HEK293 (cell line): Measurements from ENCODE around the gene UST.

Experiments used
- CTCF ChIA-PET: fragments of 350-600 bp; formaldehyde crosslinking; extraction: SDS; loops from one replicate; lab custom pipeline; 2021; ENCODE audit warnings: antibody characterized with exemption; lab: Yijun Ruan, JAX
- POLR2A ChIA-PET: fragments of 300-600 bp; formaldehyde crosslinking; extraction: SDS; loops from one replicate; lab custom pipeline; 2020; ENCODE audit warnings: antibody characterized with exemption, inconsistent platforms; lab: Yijun Ruan, JAX
- H3K27ac ChIP-seq: fragments of 200-500 bp; sonication (Bioruptor generic); 2 replicates; pipeline ENCODE4 v1.5.1; 2014; ENCODE audit warnings: low read depth, low read length, control low read depth, inconsistent platforms; ENCODE audit errors: extremely low read depth
- H3K36me3 ChIP-seq, 2 experiments: fragments of 200-500 bp in 1 of 2; sonication (Bioruptor generic) in 1 of 2; 1 replicate in 1 of 2; 2 replicates in 1 of 2; pipeline ENCODE4 v1.5.1; 2014 to 2017; ENCODE audit warnings: inconsistent platforms in 2 of 2, low read length in 2 of 2; ENCODE audit not compliant: control insufficient read depth in 2 of 2, insufficient read depth in 1 of 2
- H3K4me1 ChIP-seq: fragments of 200-500 bp; sonication (Bioruptor generic); 2 replicates; pipeline ENCODE4 v1.5.1; 2014; ENCODE audit warnings: mild to moderate bottlenecking, low read length, inconsistent platforms; ENCODE audit not compliant: control insufficient read depth, insufficient read depth
- H3K4me3 ChIP-seq: 2 replicates; pipeline ENCODE4 v1.5.1; 2011; ENCODE audit warnings: low read depth, mild to moderate bottlenecking, control low read depth, low read length, moderate library complexity
- H3K9me3 ChIP-seq: fragments of 200-500 bp; sonication (Bioruptor generic); 2 replicates; pipeline ENCODE4 v1.5.1; 2014; ENCODE audit warnings: low read depth, low read length, inconsistent platforms; ENCODE audit not compliant: control insufficient read depth, insufficient read depth
- MYNN ChIP-seq: fragments of 450-650 bp; formaldehyde crosslinking; IDR thresholded peaks from 2 replicates; pipeline ENCODE4 v1.5.1; 2016; ENCODE audit warnings: missing biosample characterization, missing genetic modification characterization, borderline replicate concordance
- PRDM1 ChIP-seq: fragments of 450-650 bp; formaldehyde crosslinking; IDR thresholded peaks from 2 replicates; pipeline ENCODE4; 2016; ENCODE audit warnings: missing biosample characterization, missing genetic modification characterization
- PRDM10 ChIP-seq: fragments of 450-650 bp; formaldehyde crosslinking; IDR thresholded peaks from 2 replicates; pipeline ENCODE4 v1.5.1; 2016; ENCODE audit warnings: missing biosample characterization, missing genetic modification characterization
- SP2 ChIP-seq: fragments of 450-650 bp; formaldehyde crosslinking; IDR thresholded peaks from 2 replicates; pipeline ENCODE4 v1.5.1; 2016; ENCODE audit warnings: missing biosample characterization, missing genetic modification characterization
- ZNF211 ChIP-seq: fragments of 450-650 bp; formaldehyde crosslinking; IDR thresholded peaks from 2 replicates; pipeline ENCODE4 v1.5.1; 2016; ENCODE audit warnings: low read depth, missing biosample characterization, missing genetic modification characterization
- ZNF280C ChIP-seq: fragments of 450-650 bp; formaldehyde crosslinking; IDR thresholded peaks from 2 replicates; pipeline ENCODE4 v1.5.1; 2016; ENCODE audit warnings: missing biosample characterization, missing genetic modification characterization
- ZNF311 ChIP-seq: fragments of 450-650 bp; formaldehyde crosslinking; IDR thresholded peaks from 2 replicates; pipeline ENCODE4 v1.5.1; 2017; ENCODE audit warnings: missing biosample characterization, missing genetic modification characterization, borderline replicate concordance
- ZNF473 ChIP-seq: fragments of 450-650 bp; formaldehyde crosslinking; IDR thresholded peaks from 2 replicates; pipeline ENCODE4 v1.5.1; 2017; ENCODE audit warnings: missing biosample characterization, missing genetic modification characterization
- ZNF555 ChIP-seq: fragments of 450-650 bp; formaldehyde crosslinking; conservative IDR thresholded peaks from 2 replicates; pipeline ENCODE4 v1.5.1; 2017; ENCODE audit warnings: missing biosample characterization, mild to moderate bottlenecking, missing genetic modification characterization, inconsistent platforms
- ZNF571 ChIP-seq: fragments of 450-650 bp; formaldehyde crosslinking; IDR thresholded peaks from 2 replicates; pipeline ENCODE4 v1.5.0; 2017; ENCODE audit warnings: missing biosample characterization, missing genetic modification characterization
- ZNF621 ChIP-seq: fragments of 450-650 bp; formaldehyde crosslinking; IDR thresholded peaks from 2 replicates; pipeline ENCODE4 v1.5.1; 2017; ENCODE audit warnings: missing biosample characterization, missing genetic modification characterization
- ZNF692 ChIP-seq: fragments of 450-650 bp; formaldehyde crosslinking; IDR thresholded peaks from 2 replicates; pipeline ENCODE4 v1.5.1; 2016; ENCODE audit warnings: missing biosample characterization, missing genetic modification characterization
- ZNF785 ChIP-seq: fragments of 450-650 bp; formaldehyde crosslinking; IDR thresholded peaks from 2 replicates; pipeline ENCODE4 v1.5.1; 2016; ENCODE audit warnings: missing biosample characterization, missing genetic modification characterization
- ZNF792 ChIP-seq: fragments of 450-650 bp; formaldehyde crosslinking; IDR thresholded peaks from 2 replicates; pipeline ENCODE4 v1.5.1; 2016; ENCODE audit warnings: missing biosample characterization, missing genetic modification characterization
- TF ChIP-seq, protein P1 (sequence below): fragments of 450-650 bp; formaldehyde crosslinking; IDR thresholded peaks from 2 replicates; pipeline ENCODE4 v1.5.1; 2016; ENCODE audit warnings: missing biosample characterization, missing genetic modification characterization
- TF ChIP-seq, protein P2 (sequence below): fragments of 450-650 bp; formaldehyde crosslinking; IDR thresholded peaks from 2 replicates; pipeline ENCODE4 v1.5.1; 2017; ENCODE audit warnings: missing biosample characterization, missing genetic modification characterization
- TF ChIP-seq, protein P3 (sequence below): fragments of 450-650 bp; formaldehyde crosslinking; IDR thresholded peaks from 2 replicates; pipeline ENCODE4 v1.5.1; 2016; ENCODE audit warnings: missing biosample characterization, missing genetic modification characterization

The UST gene

DNA sequence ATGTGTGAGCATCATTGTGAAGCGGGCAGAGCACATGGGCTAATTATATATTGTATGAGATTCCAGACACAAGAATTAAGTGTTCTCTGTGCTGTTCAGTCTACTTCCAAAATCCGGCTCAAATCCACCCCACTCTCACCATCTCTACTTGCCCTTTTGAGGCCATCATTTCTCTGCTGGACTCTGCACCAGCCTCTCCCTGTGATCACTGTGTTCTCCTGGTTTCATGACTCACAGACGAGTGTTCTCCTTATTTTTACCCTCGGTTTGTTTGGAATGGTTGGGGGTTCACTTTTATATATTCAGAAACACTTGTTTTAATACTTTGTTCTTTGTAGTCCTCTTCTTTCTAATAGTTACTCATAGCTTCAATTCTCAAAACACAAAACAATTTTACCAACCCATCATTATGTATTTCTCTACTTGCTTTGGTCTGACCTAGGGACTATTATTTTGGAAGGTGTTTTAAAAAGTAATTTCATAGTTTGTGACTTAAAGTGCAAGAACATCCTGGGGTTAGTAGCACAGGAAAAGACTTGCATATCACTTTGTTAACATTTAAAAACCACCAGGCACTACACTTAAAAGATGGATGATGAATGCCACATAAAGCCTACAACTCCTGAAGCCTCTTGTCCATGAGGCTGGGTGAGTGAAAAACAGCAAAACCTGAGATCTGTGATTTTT, 82.7 kb downstream of the UST start:
- TF ChIP-seq ZNF792 (no peak), ZNF311 (no peak), MYNN (tag by site-specific recombination) (peak; percentile 59)
- TF ChIP-seq, all 188 proteins: peak for 1
- Histone ChIP-seq H3K9me3 (no peaks in the 10 kb centered on the region), H3K36me3 (no peaks in the 10 kb centered on the region), H3K4me1 (no peaks in the 10 kb centered on the region), H3K27ac (no peak overlapping the region), H3K4me3 (no peak overlapping the region)
- ChIA-PET CTCF (no interaction called here), POLR2A (no interaction called here)

DNA sequence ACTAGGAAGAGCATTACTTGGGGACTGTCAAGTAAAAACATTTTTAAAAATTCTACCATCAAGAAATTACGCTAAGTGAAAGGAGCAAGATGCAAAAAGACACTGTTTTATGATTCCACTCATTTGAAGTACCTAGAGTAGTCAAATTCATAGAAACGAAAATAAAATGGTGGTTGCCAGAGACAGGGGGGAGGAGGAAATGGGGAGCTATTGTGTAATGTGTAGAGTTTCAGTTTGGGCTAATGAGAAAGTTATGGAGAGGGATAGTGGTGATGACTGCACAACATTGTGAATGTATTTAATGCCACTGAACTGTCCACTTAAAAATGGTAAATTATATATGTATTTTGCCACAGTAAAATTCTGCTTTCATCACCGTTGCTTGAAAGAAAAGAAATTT, 83.8 kb downstream of the UST start:
- no peak overlapping the region for H3K4me3 ChIP-seq
- H3K4me1 ChIP-seq: no peaks in the 10 kb centered on the region
- no peaks in the 10 kb centered on the region for H3K36me3 ChIP-seq
- no peak overlapping the region for H3K27ac ChIP-seq
- no peaks in the 10 kb centered on the region for H3K9me3 ChIP-seq
- CTCF ChIA-PET: no interaction called here
- TF ChIP-seq ZNF555 (tag by site-specific recombination): no peak
- TF ChIP-seq PRDM1: 0 out of 2 replicates have a peak, but pooled peaks have one; percentile 22
- TF ChIP-seq, all 188 proteins: peak for 1
- POLR2A ChIA-PET: no interaction called here

DNA sequence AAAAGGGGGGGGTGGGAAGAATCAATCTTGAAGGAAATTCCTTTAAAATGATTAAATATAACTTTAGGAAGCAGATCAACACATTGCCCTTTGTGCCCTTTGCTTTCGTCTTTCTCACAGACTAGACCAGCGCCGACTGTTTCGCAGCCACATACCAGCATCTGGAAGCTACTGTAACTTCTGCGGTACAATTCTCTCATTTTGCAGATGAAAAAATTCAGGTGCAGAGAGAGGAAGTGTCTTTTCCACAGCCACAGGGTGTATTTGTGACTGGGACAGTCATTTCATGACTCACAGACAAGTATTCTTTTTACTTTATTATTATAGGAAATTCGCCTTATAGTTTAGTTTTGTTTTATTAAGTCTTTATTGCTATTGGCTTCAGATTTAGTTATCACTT, 84.2 kb downstream of the UST start:
- CTCF ChIA-PET: no interaction called here
- Histone ChIP-seq H3K27ac (no peak overlapping the region), H3K36me3 (no peaks in the 10 kb centered on the region), H3K4me3 (no peak overlapping the region), H3K4me1 (peaks cover 3% of the 10 kb centered on the region; the same call in 1 of the 2 replicates), H3K9me3 (no peaks in the 10 kb centered on the region)
- POLR2A ChIA-PET: no interaction called here
- TF ChIP-seq ZNF792 (no peak), PRDM10 (no peak), ZNF785 (tag by site-specific recombination) (no peak), PRDM1 (no peak), ZNF473 (no peak), ZNF692 (no peak), ZNF211 (tag by site-specific recombination) (no peak), ZNF621 (no peak), ZNF571 (tag by site-specific recombination) (no peak), SP2 (tag by site-specific recombination) (no peak), ZNF280C (tag by site-specific recombination) (no peak)
- TF ChIP-seq, protein P1, sequence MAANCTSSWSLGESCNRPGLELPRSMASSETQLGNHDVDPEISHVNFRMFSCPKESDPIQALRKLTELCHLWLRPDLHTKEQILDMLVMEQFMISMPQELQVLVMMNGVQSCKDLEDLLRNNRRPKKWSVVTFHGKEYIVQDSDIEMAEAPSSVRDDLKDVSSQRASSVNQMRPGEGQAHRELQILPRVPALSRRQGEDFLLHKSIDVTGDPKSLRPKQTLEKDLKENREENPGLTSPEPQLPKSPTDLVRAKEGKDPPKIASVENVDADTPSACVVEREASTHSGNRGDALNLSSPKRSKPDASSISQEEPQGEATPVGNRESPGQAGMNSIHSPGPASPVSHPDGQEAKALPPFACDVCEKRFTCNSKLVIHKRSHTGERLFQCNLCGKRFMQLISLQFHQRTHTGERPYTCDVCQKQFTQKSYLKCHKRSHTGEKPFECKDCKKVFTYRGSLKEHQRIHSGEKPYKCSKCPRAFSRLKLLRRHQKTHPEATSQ (tag by site-specific recombination): no peak
- TF ChIP-seq, protein P2, sequence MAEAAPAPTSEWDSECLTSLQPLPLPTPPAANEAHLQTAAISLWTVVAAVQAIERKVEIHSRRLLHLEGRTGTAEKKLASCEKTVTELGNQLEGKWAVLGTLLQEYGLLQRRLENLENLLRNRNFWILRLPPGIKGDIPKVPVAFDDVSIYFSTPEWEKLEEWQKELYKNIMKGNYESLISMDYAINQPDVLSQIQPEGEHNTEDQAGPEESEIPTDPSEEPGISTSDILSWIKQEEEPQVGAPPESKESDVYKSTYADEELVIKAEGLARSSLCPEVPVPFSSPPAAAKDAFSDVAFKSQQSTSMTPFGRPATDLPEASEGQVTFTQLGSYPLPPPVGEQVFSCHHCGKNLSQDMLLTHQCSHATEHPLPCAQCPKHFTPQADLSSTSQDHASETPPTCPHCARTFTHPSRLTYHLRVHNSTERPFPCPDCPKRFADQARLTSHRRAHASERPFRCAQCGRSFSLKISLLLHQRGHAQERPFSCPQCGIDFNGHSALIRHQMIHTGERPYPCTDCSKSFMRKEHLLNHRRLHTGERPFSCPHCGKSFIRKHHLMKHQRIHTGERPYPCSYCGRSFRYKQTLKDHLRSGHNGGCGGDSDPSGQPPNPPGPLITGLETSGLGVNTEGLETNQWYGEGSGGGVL: no peak
- TF ChIP-seq, protein P3, sequence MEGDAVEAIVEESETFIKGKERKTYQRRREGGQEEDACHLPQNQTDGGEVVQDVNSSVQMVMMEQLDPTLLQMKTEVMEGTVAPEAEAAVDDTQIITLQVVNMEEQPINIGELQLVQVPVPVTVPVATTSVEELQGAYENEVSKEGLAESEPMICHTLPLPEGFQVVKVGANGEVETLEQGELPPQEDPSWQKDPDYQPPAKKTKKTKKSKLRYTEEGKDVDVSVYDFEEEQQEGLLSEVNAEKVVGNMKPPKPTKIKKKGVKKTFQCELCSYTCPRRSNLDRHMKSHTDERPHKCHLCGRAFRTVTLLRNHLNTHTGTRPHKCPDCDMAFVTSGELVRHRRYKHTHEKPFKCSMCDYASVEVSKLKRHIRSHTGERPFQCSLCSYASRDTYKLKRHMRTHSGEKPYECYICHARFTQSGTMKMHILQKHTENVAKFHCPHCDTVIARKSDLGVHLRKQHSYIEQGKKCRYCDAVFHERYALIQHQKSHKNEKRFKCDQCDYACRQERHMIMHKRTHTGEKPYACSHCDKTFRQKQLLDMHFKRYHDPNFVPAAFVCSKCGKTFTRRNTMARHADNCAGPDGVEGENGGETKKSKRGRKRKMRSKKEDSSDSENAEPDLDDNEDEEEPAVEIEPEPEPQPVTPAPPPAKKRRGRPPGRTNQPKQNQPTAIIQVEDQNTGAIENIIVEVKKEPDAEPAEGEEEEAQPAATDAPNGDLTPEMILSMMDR (tag by site-specific recombination): no peak
